ENCODE measurements around the gene CLIP2. TPM values are rescaled to one million over a fixed set of nuclear protein-coding genes. Genes with fewer than 3 reads are reported as not detected.
"Not testable (repeated sequence)": the region's sequence is repeated elsewhere in the genome, so short reads cannot be mapped to it uniquely, and the experiment has no call there.

CLIP2 gene
- total RNA-seq, 4 donors from 2014 or later = 35.4 to 212 (median 76.6) TPM

GRCh38 chr7:74252893-74253292 lies 36.3 kb upstream of the CLIP2 start:
- H3K4me3 ChIP-seq = no peak overlapping the region
- H3K27me3 ChIP-seq = no peaks in the 10 kb centered on the region
- TF ChIP-seq POLR2A (IDR thresholded peaks at IDR 0.05) = no peak
- no peak for TF ChIP-seq CTCF (IDR thresholded peaks at IDR 0.05)
- no peak overlapping the region for H3K27ac ChIP-seq
- DNase-seq = peak in 1 of 3 donors; percentile 65
- no peaks in the 10 kb centered on the region for H3K9me3 ChIP-seq
- H3K4me1 ChIP-seq = peaks cover 0 to 22% (median 2%) of the 10 kb centered on the region in 4 donors
- peaks cover 0 to 34% (median 0%) of the 10 kb centered on the region in 3 donors for H3K36me3 ChIP-seq

- DNase-seq = no peak
- Histone ChIP-seq H3K9me3 (no peaks in the 10 kb centered on the region), H3K27me3 (no peaks in the 10 kb centered on the region), H3K4me3 (peak overlapping the region in 3 of 4 donors; percentile 74 to 94 (median 85)), H3K4me1 (peaks cover 0 to 22% (median 2%) of the 10 kb centered on the region in 4 donors), H3K27ac (no peak overlapping the region), H3K36me3 (peaks cover 0 to 30% (median 0%) of the 10 kb centered on the region in 3 donors)
- no peak for TF ChIP-seq POLR2A (IDR thresholded peaks at IDR 0.05)
- no peak for TF ChIP-seq CTCF (IDR thresholded peaks at IDR 0.05)
Measured at GRCh38 chr7:74253331-74253730, 35.9 kb upstream of the CLIP2 start.

- peaks cover 0 to 22% (median 2%) of the 10 kb centered on the region in 4 donors for H3K4me1 ChIP-seq
- H3K27ac ChIP-seq = peak overlapping the region; percentile 74 to 93 (median 92)
- TF ChIP-seq CTCF (IDR thresholded peaks at IDR 0.05) (no peak), POLR2A (IDR thresholded peaks at IDR 0.05) (no peak)
- peaks cover 0 to 25% (median 0%) of the 10 kb centered on the region in 3 donors for H3K36me3 ChIP-seq
- peak overlapping the region; percentile 63 to 94 (median 80) for H3K4me3 ChIP-seq
- DNase-seq = no peak
- no peaks in the 10 kb centered on the region for H3K9me3 ChIP-seq
- H3K27me3 ChIP-seq = no peaks in the 10 kb centered on the region
Measured at GRCh38 chr7:74253835-74254128, 35.4 kb upstream of the CLIP2 start.

GRCh38 chr7:74254129-74254857 lies 34.9 kb upstream of the CLIP2 start, which contains the start of gene RFC2:
RFC2 (minus strand) TSS chr7:74254399; CDS start chr7:74254383, 16 bp downstream.
- Histone ChIP-seq H3K27ac (peak within 1 kb of the TSS; percentile 74 to 93 (median 92)), H3K36me3 (peaks cover 0 to 20% (median 0%) of the 10 kb centered on the region in 3 donors), H3K27me3 (no peaks in the 10 kb centered on the region), H3K9me3 (no peaks in the 10 kb centered on the region), H3K4me3 (peak within 1 kb of the TSS; percentile 63 to 94 (median 80)), H3K4me1 (peaks cover 0 to 22% (median 2%) of the 10 kb centered on the region in 4 donors)
- TF ChIP-seq CTCF (IDR thresholded peaks at IDR 0.05) (peak in 5 of 6 experiments; percentile 21 to 80 (median 75)), POLR2A (IDR thresholded peaks at IDR 0.05) (peak; percentile 64 to 66)
- peak; percentile 94 to 99 (median 98) for DNase-seq

- Histone ChIP-seq H3K27ac (peak overlapping the region; percentile 74 to 93 (median 92)), H3K36me3 (peaks cover 0 to 14% (median 0%) of the 10 kb centered on the region in 3 donors), H3K9me3 (no peaks in the 10 kb centered on the region), H3K4me1 (peaks cover 0 to 22% (median 2%) of the 10 kb centered on the region in 4 donors), H3K27me3 (no peaks in the 10 kb centered on the region), H3K4me3 (peak overlapping the region; percentile 63 to 94 (median 80))
- DNase-seq = no peak
- TF ChIP-seq CTCF (IDR thresholded peaks at IDR 0.05) (no peak), POLR2A (IDR thresholded peaks at IDR 0.05) (no peak)
Measured at GRCh38 chr7:74254858-74255379, 34.3 kb upstream of the CLIP2 start.

GRCh38 chr7:74255461-74255860 lies 33.7 kb upstream of the CLIP2 start:
- H3K9me3 ChIP-seq, H3K36me3 ChIP-seq, DNase-seq, H3K27me3 ChIP-seq: not testable (repeated sequence)
- Histone ChIP-seq H3K4me3 (peak overlapping the region in 3 of 4 donors; percentile 63 to 85 (median 74)), H3K4me1 (peaks cover 0 to 22% (median 2%) of the 10 kb centered on the region in 4 donors), H3K27ac (peak overlapping the region; percentile 74 to 93 (median 92))

All from Peyer's patch (tissue), 4 donors.